Fibroblast of skin of left quadriceps (primary cell): Measurements from ENCODE around the gene ZNF593OS.
A peak's percentile ranks its signal among the peaks of the same experiment; 100 is the strongest.

Experiments used
- DNase-seq, 2 experiments: peaks; one replicate each; pipeline ENCODE4 v3.0.0-alpha.2; 2013; ENCODE audit warnings: low read depth in 2 of 2

The ZNF593OS gene

GRCh38 chr1:26158908-26159742, 12.5 kb downstream of the ZNF593OS start, which contains the start of gene FAM110D:
TSS of gene FAM110D (plus strand) at chr1:26159079. CDS start at chr1:26161292, 2,213 bp downstream.
- no peak for DNase-seq

DNA sequence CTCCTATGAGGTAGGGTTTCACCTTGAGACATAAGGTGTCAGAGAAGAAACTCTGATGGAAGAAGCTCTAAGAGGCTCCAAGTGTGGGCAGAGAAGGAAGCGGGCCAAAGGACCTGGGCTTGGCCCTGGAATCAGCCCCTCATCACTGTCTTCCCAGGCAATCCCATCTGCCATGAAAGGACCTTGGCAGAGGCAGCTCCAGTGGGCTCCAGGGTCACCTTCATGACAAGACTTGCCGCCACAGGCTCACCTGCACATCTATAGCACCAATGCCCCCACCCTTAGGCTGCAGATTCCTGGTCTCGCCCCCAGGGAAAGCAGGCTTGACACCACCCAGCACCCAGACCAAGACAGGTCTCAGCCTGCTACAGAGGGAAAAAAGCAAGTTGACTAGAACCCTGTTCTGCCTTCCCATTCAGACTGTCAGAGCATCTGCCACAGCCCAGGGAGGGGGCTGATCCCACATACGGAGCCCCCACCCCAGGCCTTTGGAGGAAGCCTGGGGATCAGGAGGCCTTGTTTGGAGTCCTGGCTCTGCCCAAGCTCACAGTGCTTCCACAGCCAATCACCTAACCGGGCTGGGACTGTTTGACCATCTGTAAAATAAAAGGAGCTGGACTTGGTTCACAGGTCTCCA, 13.2 kb downstream of the ZNF593OS start:
- DNase-seq: no peak

GRCh38 chr1:26156285-26157038, 15.2 kb downstream of the ZNF593OS start:
- DNase-seq: no peak

DNA sequence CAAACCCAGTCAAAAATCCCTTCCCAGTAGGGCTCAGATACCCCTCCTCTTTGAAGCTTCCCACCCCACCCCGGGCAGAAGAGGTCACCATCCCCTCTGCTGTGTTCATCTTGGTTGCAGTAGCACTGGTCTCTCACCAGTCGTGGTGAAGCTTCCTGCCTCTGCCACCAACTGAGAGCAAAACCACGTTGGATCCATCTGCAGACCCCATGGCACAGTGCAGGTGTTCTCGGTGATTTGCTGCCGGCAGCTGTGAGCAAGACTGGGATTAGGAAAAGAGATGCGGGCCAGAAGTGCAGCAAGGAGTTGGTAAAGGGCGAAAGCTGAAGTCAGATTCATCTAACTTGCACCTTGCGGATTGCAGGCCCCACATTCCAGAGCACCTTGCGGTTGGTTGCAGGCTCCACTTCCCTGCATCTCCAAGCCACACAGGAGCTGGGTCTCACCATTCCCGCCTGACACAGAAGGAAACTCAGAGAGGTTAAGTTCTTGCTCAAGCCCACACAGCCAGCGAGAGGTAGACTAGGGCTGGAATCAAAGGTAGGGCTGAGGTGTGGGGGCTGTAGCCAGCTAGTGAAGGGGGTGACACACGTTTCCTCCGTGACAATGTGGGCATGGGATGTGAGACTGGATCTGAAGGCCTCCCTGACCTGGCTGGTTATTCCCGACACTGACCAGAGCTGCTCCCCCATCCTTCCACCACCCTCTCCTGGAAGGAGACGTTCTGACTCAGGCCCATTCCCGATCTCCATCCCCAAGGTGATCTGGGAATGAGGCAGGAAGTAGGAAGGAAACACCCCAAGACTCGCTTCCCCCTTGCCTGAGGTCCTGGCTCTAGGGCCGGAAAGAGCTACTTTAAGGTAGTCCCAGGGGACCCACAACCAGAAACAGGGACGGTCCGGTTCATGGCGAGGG, 16.0 kb downstream of the ZNF593OS start:
- no peak for DNase-seq

DNA sequence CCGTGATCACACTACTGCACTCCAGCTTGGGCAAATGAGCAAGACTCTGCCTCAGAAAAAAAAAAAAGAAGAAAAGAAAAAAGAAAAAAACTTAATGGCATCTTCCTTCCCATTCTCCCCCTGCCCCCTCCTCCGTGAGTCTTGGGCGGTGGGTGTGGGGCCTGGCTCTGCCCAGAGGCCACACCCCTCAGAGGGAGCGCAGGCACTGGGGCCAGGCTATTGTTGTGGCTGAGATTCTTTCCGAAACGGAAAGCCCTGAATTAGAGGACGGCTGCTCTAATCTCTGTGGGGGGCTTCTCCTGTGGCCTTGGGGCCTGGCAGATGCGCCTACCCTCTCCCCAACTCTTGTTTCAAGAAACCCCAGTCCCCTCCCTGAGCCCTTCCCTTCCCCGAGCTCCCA, 16.9 kb downstream of the ZNF593OS start:
- DNase-seq: no peak

GRCh38 chr1:26153966-26154532, 17.6 kb downstream of the ZNF593OS start:
- DNase-seq: no peak

GRCh38 chr1:26148887-26149286, 22.7 kb downstream of the ZNF593OS start:
- no peak for DNase-seq

GRCh38 chr1:26145960-26146294, 25.7 kb downstream of the ZNF593OS start:
- no peak for DNase-seq

- peak; percentile 36 to 57 for DNase-seq
Measured at GRCh38 chr1:26145041-26145959, 26.3 kb downstream of the ZNF593OS start.

DNA sequence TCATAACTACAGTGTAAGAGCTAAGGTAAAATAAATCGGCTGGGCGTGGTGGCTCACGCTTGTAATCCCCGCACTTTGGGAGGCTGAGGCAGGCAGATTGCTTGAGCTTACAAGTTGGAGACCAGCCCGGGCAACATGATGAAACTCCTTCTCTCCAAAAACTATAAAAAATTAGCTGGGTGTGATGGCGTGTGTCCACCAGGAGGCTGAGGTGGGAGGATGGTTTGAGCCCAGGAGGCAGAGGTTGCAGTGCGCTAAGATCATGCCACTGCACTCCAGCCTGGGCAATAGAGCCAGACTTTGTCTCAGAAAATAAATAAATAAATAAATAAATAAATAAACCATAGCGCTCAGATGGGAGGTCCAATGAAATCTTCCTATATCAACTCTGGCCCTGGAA, 29.5 kb downstream of the ZNF593OS start:
- no peak for DNase-seq

DNA sequence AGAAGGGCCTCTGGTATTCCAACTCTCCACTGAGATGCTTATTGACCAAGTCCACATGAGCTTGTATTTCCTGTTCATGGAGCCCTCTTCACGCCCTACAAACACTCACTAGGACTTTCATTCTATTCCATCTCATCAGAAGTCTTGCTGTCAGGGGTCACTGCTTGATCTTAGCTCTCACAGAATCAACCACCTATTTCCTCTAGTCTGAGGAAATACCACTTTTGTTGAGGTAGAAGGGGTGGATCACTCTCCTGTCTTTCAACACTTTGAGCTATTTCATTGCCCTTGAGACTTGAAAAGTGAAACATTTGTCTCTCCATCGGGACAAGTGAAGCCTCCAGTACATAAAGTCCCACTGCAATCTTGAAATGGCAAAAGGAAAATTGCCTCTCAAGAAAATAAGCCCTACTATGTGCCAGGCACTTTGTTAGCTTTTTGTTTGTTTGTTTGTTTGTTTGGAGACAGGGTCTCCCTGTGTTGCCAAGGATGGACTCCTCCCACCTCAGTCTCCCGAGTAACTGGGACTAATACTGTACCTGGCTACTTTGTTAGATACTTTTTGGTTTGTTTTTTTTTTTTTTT, 32.6 kb downstream of the ZNF593OS start:
- no peak for DNase-seq

GRCh38 chr1:26134466-26134865, 37.2 kb downstream of the ZNF593OS start:
- no peak for DNase-seq

- DNase-seq: no peak
Measured at GRCh38 chr1:26132834-26133167, 38.8 kb downstream of the ZNF593OS start.

- DNase-seq: no peak
Measured at GRCh38 chr1:26132128-26132833, 39.4 kb downstream of the ZNF593OS start.

DNA sequence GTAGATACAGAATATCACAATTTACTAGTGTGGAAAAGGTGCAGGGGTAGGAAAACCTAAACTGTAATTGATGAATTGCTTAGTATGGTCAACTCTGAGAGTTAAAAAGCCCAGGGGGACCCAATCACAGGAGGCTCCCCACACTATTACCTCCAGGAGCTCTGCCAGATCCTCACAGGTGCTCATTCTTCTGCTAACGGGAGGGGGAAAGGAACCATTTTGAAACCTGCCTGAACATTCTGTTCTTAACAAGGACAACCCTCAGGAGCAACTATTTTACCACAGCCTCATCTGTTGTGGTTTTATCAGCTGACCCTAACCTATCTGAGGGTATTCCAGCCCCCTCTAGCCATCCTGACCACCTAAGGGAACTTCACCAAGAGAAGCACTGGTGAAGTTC, 40.9 kb downstream of the ZNF593OS start:
- DNase-seq: no peak

GRCh38 chr1:26129778-26130177, 41.9 kb downstream of the ZNF593OS start:
- DNase-seq: no peak

DNA sequence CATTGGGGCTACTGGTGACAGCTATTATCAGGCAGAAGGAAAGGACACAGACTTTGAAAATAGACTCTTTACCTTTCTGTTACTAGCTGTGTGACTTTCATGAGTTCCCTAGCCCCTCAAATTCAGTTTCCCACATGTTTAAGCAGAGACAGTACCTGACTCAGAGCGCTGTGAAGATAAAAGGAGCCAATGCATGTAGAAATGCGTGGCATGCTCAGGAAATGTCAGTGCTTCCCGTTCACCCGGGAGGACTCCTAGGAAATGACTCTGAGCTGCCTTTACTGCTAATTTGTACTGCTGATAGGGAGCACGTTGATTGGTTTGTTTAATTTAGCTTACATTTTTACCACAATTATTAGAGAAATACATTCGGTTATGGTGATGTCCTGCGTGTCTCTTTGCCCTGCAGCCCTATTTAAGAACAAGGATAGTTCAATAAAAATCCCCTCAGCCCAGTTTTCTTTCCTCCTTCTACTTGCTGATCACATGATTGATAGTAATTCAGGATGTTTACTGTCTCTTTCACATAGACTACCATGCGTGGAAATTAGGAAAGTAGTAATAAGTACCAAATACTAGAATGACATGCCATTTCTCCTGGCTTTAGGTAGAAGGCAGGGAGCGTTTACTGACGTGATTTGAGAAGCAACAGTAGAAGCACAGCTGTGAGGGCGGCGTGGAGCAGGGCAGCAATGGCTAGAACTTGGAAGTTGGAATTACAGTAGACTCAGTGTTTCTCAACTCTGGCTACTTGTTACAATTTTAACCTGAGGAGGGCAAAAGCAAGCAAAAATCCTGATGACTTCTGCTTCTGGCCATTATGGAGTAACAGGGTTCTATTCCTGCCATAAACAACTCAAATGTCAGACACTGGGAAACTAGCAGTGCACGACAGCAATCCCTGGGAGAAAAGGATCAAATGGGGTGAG, 44.1 kb downstream of the ZNF593OS start:
- no peak for DNase-seq
